NCI-H524 (cell line): ENCODE results near the gene PAEP.

Experiments
- DNase-seq, 2 experiments: peaks; one replicate each; lab custom pipeline; 2025; lab: John Stamatoyannopoulos, UW

The PAEP gene

DNA sequence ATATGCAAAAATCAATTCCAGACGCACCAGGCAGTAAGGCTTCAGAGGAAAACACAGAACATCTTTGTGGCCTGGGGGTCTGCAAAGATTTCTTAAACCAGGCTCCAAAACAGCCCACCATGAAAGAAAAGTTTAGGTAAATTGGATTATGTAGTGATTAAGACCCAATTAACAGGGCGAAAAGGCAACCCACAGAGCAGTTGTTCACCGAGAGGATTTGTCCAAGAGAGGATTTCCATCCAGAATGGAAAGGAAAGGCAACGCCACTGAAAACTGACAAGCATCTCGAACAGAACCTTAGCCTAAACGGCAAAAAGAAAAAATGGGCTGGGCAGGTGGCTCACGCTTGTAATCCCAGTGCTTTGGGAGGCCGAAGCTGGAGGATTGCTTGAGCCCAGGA lies 40.4 kb downstream of the PAEP start:
- DNase-seq, result no peak

DNA sequence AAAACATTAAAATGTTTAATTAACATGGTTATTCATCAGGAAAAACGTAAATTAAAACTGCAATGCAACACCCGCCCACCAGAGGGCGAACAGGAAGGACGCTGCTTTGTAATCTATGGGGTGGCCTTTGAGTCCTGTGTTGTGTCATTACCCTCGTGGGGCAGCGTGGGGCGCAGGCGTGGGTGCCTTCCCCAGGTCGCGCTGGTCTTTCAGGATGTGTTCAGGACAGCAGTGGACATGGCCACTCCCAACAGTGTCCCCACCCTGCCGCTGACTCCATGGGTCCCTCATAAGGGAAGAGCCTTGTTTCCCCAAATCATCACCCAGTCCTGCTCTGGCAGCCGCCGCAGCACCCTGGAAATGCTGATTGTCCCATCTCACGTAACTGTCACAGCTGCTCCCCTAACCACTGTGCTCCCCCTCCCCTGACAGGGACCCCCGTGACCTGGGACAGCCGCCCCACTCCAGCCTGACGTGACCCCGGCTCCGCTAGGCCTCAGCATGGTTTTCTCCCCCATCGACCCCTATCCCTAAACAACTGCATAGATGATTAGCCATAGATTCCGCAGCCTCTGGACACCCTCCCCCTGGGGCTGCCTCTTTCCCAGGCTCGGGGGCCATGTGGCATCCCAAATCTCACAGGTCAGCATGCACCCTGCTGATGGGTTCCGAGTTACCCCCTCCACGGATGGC lies 41.4 kb downstream of the PAEP start:
- peak in 1 of 2 experiments; percentile 49 for DNase-seq

DNA sequence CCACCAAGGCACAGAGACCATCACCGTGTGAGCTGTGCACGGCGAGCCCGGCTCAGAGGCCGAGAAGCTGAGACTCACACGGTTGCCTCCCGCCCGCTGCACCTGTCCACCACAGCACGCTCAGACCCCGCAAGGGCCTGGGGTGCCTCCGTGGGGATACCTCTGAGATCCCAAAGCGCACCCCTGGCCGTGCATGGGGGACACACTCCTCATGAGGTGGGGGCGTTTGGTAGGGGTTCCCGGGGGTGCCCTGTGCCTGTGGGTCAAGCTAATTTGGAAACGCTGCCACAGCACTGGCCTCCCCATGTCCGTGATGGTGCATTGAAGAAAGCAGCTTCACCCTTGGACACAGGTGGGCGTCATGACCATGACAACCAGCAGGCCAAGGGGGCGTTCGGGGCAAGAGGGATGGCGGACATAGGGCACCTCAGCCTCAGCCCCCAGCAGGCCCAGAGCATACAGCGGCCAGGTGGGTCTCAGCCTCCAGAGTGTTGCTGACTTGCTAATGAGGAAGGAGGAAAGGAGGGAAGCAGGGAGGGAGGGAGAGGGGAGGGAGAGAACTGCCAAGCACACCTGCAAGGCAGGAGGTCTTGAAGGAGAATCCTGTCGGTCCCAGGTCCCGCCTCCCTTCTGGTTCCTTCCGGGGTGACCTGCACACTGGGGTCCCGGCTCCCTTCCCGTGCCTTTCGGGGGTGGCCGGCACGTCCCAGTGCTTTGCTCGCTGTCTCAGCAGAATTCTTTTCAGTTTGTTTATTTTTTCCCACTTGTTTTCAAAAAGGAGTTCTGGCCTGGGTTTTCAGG lies 43.1 kb downstream of the PAEP start:
- DNase-seq, result no peak

DNA sequence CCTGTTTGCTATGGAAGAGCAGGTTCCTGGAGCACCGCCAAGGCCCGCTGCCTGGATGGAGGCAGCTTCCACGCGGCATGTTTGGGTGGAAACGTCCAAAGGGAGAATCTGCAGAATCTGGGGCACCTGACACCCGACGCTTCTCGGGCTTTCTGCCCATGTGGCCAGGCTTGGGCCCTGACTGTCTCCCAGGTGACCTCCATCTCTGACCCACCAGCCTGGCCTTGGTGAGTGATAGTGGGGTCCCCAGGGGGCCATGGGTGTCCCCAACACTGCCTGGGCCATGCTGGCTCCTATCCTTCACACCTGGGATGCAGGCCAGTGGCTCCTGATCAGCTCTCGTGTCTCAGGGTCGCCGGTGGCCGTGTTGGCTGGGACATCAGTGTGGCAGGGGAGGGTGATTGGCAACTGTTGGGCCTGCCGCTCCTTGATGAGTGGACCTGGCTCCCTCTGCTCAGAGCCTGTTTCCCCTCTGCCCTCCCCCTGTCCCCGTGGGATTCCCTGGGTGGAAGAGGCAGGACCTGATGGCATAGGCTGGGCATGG lies 43.8 kb downstream of the PAEP start:
- DNase-seq, result no peak

DNA sequence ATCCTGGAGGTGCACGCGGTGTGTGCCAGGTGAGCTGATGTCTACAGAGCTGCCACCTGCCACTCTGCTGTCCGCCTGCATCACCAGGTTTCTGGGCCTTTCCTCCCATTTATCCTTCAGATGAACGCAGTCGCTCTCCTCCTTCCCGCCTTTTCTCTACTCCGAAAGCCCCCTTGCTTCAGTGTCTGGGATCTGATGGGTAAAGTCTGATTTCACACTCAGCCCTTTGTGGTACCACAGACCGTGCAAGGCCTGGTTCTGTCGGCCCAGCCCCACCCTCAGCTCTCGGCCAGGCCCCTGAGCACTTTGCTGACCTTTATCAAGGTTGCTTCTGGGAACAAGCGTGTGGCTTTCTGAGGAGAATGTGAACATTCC lies 45.3 kb downstream of the PAEP start:
- DNase-seq, result no peak

DNA sequence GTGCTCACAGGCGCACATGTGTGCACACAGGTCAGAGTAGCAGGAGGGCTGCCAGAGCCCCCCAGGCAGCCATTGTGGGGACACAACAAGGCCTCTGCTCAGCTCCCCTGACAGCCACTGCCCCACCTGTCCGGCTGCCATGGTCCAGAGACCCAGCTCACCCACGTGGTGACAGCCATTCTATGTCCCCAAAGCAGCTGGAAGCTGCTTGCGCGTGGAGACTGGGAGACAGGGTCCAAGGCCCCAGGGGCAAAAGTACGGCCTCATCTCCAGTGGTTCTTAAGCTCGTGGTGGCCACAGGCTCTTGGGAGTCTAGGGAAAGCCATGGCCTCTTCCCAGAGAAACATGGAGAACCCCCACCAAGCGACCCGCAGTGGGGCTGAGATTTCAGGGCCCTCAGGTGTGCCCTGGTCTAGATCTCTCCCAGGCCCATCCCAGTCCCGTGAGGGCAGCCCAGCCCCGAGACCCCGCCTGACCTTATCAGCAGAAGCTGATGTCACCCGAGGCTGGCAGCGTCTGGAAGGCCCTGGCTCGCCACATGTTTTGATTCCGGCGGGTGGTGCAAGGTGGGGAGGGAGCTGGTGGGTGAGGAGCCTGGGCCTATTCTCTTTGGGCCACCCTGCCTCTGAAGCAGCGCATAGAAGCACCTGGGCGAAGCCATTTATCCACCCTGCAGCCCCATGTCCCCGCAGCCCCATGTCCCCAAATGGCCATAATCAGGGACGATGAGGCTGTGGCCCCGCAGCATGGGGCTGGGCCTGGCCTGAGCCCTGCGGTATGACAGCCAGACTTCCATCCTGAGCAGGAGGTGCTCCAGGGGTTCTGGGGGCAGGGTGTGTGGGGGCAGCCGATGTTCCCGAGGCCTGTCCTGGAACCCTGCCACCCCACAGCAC lies 46.1 kb downstream of the PAEP start:
- DNase-seq, result no peak

DNA sequence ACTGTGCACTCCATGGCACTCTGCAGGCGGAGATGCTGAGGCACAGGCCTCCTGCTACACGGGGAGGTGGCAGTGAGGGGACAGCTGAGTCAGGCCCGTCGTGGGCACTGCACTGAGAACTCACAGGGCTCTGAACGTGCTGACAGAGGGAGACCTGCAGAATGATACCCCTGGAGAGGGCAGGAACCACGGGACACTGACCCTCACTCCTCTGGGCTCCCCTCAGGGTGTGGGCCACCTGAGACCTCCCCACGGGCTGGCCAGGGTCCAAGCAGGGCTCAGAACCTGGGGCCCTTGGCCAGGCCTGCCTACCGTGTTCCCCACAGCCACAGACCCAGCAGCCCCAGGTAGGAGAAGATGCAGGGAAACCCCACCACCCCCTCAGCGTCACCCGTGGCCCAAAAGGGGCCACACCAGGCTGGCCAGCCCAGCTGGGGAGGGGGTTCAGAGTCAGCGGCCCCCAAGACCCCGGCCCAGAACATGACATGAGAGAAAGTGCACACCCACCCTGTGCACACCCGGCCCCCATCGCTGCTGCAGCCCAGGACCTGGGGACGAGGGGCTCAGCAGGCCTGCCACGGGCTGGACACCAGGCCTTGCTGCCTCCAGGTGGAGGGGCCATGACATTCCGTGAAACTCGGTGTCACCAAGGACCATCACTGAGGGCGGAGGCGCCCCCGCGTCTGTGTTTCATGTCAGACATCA lies 46.9 kb downstream of the PAEP start:
- no peak for DNase-seq

DNA sequence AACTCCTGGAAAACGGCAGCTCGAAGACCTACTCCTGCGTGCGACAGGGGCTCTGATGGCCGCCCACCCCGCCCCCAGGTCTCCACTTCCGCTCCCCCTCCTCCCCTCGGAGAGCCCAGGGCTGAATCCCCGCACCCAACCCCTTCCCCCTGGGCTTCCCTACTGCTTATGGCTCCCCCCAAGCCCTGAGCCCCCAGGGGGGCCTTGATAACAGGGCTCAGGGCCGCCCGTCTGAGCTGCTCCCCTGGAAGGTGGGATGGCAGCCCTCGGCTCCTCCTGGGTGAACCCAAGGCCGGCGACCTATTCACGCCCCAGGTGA lies 47.4 kb downstream of the PAEP start:
- DNase-seq, result no peak

DNA sequence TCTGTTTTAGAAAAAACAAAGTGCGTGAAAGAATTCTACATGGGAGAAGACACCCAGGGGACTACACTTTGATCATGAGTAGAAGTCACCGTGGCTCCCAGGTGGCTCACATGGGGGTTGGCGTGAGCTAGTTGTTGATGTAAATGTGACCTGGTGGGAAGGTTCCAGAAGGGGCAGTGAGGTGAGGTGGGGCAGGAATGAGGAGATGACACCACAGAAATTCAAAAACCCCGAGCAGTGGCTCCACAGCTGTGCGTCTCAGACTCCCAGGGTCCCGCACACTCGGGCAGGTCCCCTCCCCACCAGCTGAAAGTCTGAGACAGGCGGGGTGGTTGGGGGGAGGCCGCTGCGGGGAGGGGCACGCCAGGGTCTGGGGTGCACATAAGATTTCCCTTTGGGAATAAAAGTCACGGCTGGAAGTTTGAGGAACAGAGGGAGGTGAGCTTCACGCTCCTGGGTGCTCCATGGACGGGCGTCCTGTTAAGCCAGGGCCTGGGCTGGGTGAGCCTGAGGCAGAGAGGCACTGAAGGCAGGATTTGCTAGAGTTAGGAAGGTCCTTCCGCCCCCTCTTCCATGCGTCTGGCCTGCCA lies 47.9 kb downstream of the PAEP start:
- DNase-seq, result no peak

DNA sequence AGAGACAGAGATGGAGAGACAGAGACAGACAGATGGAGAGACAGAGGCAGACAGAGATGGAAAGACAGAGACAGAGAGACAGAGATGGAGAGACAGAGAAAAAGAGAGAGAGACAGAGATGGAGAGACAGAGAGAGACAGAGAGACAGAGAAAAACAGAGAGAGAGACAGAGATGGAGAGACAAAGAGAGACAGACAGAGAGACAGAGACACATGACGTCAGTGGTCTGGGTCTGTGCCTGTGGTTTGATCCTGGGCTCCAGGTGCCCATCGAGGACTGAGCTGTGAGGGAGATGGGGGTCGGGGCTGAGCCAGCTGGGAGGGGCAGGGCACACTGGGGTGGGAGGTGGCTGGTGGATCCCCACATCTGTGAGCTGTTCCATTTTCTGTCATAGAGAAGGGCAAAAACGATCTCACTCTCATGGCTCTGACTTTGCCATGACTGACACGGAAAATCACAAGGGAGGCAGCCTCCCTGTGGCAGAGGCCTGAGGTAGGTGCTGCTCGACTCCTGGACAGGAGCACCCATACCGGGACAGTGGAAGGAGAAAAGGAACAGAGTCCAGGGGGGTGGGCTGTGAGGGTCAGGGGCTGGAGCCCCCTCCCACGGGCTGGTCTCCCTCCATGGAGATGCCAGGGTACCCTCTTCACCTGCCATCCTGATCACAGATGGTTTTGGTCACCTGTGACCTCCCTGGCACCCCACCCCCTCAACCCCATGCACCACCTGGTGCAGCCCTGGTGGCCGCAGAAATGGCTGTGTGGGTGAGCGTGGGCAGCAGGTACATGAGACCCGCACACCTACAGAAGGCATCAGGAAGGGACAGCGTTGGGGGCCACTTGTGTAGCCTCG lies 49.0 kb downstream of the PAEP start:
- no peak for DNase-seq

DNA sequence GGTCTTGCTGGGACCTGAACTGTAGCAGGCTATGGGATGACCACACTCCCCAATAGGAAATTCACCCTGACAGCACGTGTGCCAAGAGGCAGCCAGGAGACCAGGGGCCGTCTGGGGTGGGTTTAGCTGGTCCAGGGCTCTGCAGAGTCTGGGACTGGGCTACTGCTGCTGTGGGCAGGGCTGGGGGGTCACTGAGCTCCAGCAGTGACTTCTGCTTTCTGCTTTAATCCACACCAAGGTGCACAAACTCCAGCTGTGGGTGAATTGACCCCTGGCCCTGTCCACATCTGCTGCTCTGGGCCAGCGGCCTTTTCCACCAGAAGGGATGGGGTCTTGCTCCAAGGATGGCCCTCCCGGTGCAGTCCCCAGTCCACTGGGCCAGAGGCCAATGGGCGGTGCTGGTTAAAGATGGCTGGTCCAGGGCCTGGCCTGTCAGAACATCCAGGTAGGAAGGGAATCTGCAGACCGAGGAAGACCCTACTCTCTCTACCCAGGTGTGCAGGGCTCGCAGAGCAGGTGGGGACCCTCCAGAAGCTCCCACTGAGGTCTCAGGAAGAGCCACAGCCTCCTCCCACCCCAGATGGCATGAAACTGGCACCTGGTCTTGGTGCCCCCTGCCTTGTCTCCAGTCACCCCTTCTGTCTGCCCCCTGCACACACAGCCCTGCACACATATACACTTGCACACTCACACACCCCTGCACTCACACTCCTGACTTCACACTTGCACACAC lies 49.8 kb downstream of the PAEP start:
- no peak for DNase-seq

DNA sequence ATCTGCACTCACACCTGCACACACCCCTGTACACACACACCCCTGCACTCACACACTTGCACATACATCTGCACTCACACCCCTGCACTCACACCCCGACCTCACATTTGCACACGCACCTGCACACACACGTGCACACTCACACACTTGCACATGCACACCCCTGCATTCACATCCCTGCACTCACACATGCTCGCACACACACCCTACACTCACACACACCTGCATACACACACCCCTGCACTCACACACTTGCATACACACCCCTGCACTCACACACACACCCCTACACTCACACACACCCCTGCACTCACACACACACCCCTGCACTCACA lies 50.3 kb downstream of the PAEP start:
- no peak for DNase-seq

DNA sequence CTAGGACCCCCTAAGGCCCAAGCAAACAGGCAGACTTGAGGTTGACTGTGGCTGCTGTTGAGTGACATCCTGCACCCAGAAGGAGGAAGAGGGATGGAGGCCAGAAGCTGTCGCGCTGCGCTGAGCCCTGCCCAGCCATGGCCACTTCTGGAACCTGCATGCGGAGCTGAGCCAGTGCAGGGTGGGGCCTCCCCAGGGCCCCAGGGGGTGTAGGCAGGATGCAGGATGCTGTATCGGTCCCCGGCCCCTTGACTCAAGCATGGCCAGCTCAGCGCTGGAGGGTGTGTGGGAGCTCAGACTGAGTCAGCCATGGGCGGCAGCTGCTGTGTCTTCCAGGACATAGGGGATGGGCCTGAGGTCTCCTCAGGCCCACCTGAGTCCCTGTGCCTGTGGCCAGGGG lies 50.9 kb downstream of the PAEP start:
- no peak for DNase-seq

DNA sequence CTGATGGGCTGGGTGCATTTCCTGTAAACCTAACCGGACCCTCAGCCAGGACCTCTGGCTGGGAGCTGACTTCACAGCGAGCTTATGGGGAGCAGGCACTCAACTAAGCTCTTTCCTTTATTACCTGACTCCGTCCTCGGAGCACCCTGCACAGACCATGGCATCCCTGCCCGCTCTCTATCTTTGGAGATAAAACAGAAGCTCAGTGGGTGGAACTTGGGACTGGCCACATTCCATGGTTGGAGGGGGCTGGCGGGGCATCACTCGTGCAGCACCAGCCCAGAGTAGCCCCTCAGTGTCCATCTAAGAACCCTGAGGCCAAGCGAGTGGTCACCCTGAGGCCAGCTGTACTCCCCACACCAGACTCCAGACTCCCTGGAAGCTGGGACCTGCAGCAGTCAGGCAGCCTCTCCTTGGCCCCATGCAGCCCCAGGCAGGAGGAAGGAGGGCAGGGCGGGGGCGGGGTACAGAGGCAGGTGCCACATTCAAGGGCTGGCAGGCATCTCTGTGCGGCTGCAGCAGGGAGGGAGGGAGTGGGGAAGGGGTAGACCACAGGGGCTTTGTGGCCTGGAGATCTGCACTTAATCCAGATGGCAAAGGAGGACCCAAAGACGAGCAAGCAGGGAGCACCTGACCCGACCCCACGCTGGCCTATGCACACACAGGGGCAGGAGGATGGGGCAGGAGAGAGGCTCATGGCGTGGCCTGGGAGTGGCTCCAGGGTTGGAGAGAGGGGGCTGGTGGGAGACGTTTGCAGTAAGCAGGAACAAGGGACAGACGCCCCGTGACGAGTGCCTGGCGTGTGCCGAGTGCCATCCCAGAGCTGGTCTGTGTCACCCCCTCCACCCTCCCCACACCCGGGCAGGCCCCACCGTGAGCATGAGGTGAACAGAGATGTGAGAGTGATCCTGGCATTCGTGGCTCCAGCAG lies 51.7 kb downstream of the PAEP start:
- DNase-seq, result no peak

DNA sequence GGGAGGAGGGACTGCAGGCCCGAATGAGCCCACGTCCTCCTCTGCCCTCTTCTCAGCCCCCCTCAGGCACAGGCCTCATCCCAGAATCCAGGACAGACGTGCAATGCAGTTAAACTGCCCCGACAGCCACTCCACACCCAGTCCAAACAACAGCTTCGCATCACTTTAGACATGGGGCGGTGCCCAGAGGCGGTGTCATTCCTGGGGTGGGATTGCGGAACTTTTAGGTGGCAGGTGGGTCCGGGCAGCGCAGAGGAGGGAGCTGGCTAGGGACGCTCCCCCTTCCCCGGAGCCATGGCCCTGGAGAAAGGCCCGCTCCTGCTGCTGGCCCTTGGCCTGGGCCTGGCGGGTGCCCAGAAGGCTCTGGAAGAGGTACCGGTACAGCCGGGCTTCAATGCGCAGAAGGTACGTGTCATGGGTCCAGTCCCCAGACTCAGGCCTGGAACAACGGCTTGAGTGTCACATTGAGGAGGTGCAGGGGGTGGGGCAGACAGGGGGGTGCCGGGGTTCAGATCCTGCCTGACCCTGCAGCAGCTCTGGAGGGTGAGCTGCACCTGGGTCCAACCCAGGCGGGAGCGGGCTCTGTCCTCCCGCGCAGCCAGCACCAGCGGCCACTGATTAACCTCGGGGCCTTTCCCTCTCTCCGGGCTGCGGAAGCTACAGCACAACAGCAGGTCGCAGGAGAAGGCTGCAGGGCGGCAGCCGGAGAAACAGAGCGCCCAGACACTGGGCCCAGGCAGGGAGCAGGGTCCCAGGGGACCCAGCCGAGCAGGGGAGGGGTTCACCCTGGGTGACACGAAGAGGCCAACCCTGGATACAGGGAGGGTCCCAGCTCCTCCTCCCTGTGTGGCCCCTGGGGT lies 52.6 kb downstream of the PAEP start:
- no peak for DNase-seq

DNA sequence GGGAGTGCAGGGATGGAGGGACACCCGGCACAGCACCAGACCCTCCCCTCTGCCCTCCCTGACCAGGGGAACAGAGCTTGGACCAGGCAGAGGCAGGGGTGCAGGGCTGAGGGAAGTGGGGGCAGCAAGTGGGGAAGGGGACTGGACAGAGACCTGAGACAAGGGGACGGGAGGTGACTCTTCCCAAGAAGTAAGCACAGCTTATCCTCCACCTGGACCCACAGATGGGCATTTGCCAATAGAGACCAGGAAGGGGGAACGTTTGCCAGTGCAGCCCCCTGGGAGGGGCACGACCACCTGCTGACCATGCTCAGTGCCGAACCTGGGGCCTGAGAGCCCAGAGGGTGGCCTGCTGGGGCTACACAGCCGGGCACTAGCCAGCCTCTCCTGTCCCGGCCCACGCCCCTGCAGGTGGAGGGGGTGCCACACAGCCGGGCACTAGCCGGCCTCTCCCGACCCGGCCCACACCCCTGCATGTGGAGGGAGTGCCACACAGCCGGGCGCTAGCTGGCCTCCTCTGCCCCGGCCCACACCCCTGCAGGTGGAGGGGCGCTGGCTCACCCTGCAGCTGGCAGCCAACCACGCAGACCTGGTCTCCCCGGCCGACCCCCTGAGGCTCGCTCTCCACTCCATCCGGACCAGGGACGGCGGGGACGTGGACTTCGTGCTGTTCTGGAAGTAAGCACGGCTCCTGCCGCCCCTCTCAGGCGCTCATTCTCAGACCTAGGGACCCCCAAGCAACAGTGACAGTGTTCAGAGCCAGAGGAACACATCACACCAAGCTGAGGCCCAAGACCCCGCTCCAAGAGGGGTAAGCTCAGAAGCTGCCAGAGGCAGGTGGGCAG lies 53.5 kb downstream of the PAEP start:
- no peak for DNase-seq
